IMR-90 (cell line): Measurements from ENCODE around the gene CTNNA2.

Experiments
- BHLHE40 ChIP-seq: fragments of 150-350 bp; IDR thresholded peaks from 2 replicates; pipeline ENCODE4 v1.6.1; 2016; ENCODE audit warnings: mild to moderate bottlenecking, low read depth, low read length
- CHD1 ChIP-seq: IDR thresholded peaks from 2 replicates; pipeline ENCODE4 v1.6.1; 2012; ENCODE audit warnings: low read depth, low read length, improper control_type of control experiment
- CTCF ChIP-seq: conservative IDR thresholded peaks from 2 replicates; pipeline ENCODE4 v1.5.1; 2012; ENCODE audit warnings: mild to moderate bottlenecking, low read depth, low read length, improper control_type of control experiment
- FOS ChIP-seq: fragments of 150-350 bp; IDR thresholded peaks from 2 replicates; pipeline ENCODE4 v1.6.1; 2016; ENCODE audit warnings: low read depth, low read length
- MAFK ChIP-seq: IDR thresholded peaks from 2 replicates; pipeline ENCODE4 v1.6.1; 2012; ENCODE audit warnings: low read depth, low read length, improper control_type of control experiment
- MXI1 ChIP-seq: IDR thresholded peaks from 2 replicates; pipeline ENCODE4 v1.6.1; 2012; ENCODE audit warnings: low read depth, mild to moderate bottlenecking, low read length, moderate library complexity, borderline replicate concordance
- NFE2L2 ChIP-seq: fragments of 150-350 bp; IDR thresholded peaks from 2 replicates; pipeline ENCODE4 v1.6.1; 2016; ENCODE audit warnings: low read depth, mild to moderate bottlenecking, low read length
- POLR2A ChIP-seq: IDR thresholded peaks from 2 replicates; pipeline ENCODE4 v1.6.1; 2012; ENCODE audit warnings: mild to moderate bottlenecking, low read depth, low read length
- RAD21 ChIP-seq: IDR thresholded peaks from 2 replicates; pipeline ENCODE4 v1.6.1; 2012; ENCODE audit warnings: low read length, improper control_type of control experiment
- RCOR1 ChIP-seq: IDR thresholded peaks from 2 replicates; pipeline ENCODE4 v1.6.1; 2012; ENCODE audit warnings: mild to moderate bottlenecking, low read length, improper control_type of control experiment; ENCODE audit not compliant: insufficient replicate concordance
- RFX5 ChIP-seq: IDR thresholded peaks from 2 replicates; pipeline ENCODE4 v1.8.0; 2012; ENCODE audit warnings: low read depth, mild to moderate bottlenecking, low read length, moderate library complexity
- USF2 ChIP-seq: fragments of 150-350 bp; IDR thresholded peaks from 2 replicates; pipeline ENCODE4 v1.6.1; 2017; ENCODE audit warnings: mild to moderate bottlenecking, antibody characterized with exemption, low read length, low read depth
- TF ChIP-seq, protein P1 (sequence below): fragments of 150-350 bp; IDR thresholded peaks from 2 replicates; pipeline ENCODE4 v1.6.1; 2016; ENCODE audit warnings: low read depth, mild to moderate bottlenecking, low read length, moderate library complexity, borderline replicate concordance

GRCh38 chr2:80403081-80403480 is 890.2 kb downstream of the CTNNA2 start:
- TF ChIP-seq CTCF (no peak), NFE2L2 (no peak), RFX5 (no peak), MAFK (no peak), USF2 (no peak), POLR2A (no peak), FOS (no peak), CHD1 (no peak), RAD21 (no peak), RCOR1 (no peak), BHLHE40 (no peak), MXI1 (no peak)
- TF ChIP-seq, protein P1, sequence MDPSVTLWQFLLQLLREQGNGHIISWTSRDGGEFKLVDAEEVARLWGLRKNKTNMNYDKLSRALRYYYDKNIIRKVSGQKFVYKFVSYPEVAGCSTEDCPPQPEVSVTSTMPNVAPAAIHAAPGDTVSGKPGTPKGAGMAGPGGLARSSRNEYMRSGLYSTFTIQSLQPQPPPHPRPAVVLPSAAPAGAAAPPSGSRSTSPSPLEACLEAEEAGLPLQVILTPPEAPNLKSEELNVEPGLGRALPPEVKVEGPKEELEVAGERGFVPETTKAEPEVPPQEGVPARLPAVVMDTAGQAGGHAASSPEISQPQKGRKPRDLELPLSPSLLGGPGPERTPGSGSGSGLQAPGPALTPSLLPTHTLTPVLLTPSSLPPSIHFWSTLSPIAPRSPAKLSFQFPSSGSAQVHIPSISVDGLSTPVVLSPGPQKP, result no peak
